Endothelial cell of umbilical vein (primary cell): ENCODE results near the gene TSPAN5. TPM values are rescaled to one million over a fixed set of nuclear protein-coding genes. Genes with fewer than 3 reads are reported as not detected.

Experiments used
- BruUV-seq: library from RNA; stranded (reverse); fragments of 400-500 nt; replicated peaks from 2 replicates; lab custom pipeline; 2021; lab: Mats Ljungman, UMichigan
- CTCF ChIA-PET: fragments of 300-600, 350-600 bp; sonication (Branson Sonifier 250); formaldehyde crosslinking; loops from one replicate; lab custom pipeline; 2021; ENCODE audit warnings: antibody characterized with exemption, inconsistent platforms; lab: Charles Lee
- POLR2A ChIA-PET: fragments of 300-600, 350-600 bp; sonication (Branson Sonifier 250); formaldehyde crosslinking; loops from one replicate; lab custom pipeline; 2021; ENCODE audit warnings: antibody characterized with exemption, inconsistent platforms; lab: Charles Lee
- DNase-seq: peaks from one replicate; pipeline ENCODE4 v3.0.0-alpha.2; 2011; ENCODE audit warnings: low read depth, low spot score
- FAIRE-seq: peaks from 2 replicates; lab custom pipeline; 2011; peaks lifted over from hg19 to GRCh38; lab: Jason Lieb, UNC
- H2AFZ ChIP-seq: 2 replicates; pipeline ENCODE4 v1.6.0; 2012; ENCODE audit warnings: low read depth, low read length, control low read depth, inconsistent platforms
- H3K27ac ChIP-seq: 2 replicates; pipeline ENCODE4 v1.5.1; 2011; ENCODE audit warnings: low read depth, mild to moderate bottlenecking, control low read depth, low read length, moderate library complexity; ENCODE audit not compliant: insufficient read depth
- H3K27me3 ChIP-seq, 2 experiments: 2 replicates each; pipeline versions ENCODE4 v1.6.0 to v1.6.1; 2011; ENCODE audit warnings: low read length in 2 of 2, mixed read lengths in 1 of 2; ENCODE audit not compliant: control insufficient read depth in 2 of 2, insufficient read depth in 2 of 2
- H3K36me3 ChIP-seq, 2 experiments: 2 replicates in 1 of 2; 3 replicates in 1 of 2; pipeline ENCODE4 v1.5.1; 2011; ENCODE audit warnings: low read length in 2 of 2, mild to moderate bottlenecking in 1 of 2, moderate library complexity in 1 of 2; ENCODE audit not compliant: control insufficient read depth in 2 of 2, insufficient read depth in 2 of 2; ENCODE audit errors: extremely low read depth in 1 of 2
- H3K4me1 ChIP-seq: 3 replicates; pipeline ENCODE4 v1.5.1; 2011; ENCODE audit warnings: mild to moderate bottlenecking, low read length; ENCODE audit not compliant: control insufficient read depth, insufficient read depth; ENCODE audit errors: extremely low read depth
- H3K4me2 ChIP-seq: 2 replicates; pipeline ENCODE4 v1.6.1; 2011; ENCODE audit warnings: low read length, control low read depth, mixed read lengths; ENCODE audit not compliant: insufficient read depth
- H3K4me3 ChIP-seq, 3 experiments: fragments of 200-600 bp in 1 of 3; sonication (generic), shearing (Covaris generic) in 1 of 3; replicated peaks in 1 of 3; 2 replicates each; pipeline ENCODE4 v1.5.1; 2011 to 2016; ENCODE audit warnings: control low read depth in 3 of 3, low read length in 3 of 3, mild to moderate bottlenecking in 2 of 3, inconsistent platforms in 1 of 3, low read depth in 1 of 3, moderate library complexity in 1 of 3; ENCODE audit not compliant: insufficient read depth in 1 of 3
- H3K79me2 ChIP-seq: 2 replicates; pipeline ENCODE4 v1.6.0; 2012; ENCODE audit warnings: low read length, inconsistent platforms; ENCODE audit not compliant: control insufficient read depth, insufficient read depth
- H3K9ac ChIP-seq: replicated peaks from 2 replicates; pipeline ENCODE3; 2011; ENCODE audit warnings: low read length, control low read depth; ENCODE audit not compliant: insufficient read depth; ENCODE audit errors: extremely low read depth
- H3K9me1 ChIP-seq: replicated peaks from 3 replicates; pipeline ENCODE4 v1.6.0; 2011; ENCODE audit warnings: mild to moderate bottlenecking, low read length; ENCODE audit not compliant: control insufficient read depth, insufficient read depth; ENCODE audit errors: extremely low read depth
- H3K9me3 ChIP-seq: replicated peaks from 2 replicates; pipeline ENCODE4 v1.5.1; 2012; ENCODE audit warnings: low read length, inconsistent platforms; ENCODE audit not compliant: control insufficient read depth, insufficient read depth
- H4K20me1 ChIP-seq: replicated peaks from 2 replicates; pipeline ENCODE3; 2011; ENCODE audit warnings: mild to moderate bottlenecking, low read length; ENCODE audit not compliant: control insufficient read depth, insufficient read depth; ENCODE audit errors: extremely low read depth
- CTCF ChIP-seq, 2 donors: IDR thresholded peaks; 1 replicate in 1 of 2; 2 replicates in 1 of 2; pipeline ENCODE4 v1.5.1; 2011; ENCODE audit warnings: low read length in 2 of 2, mild to moderate bottlenecking in 2 of 2, moderate library complexity in 2 of 2, control low read depth in 1 of 2, inconsistent platforms in 1 of 2, low read depth in 1 of 2; ENCODE audit not compliant: insufficient read depth in 1 of 2; ENCODE audit errors: extremely low read depth in 1 of 2
- EZH2 ChIP-seq: IDR thresholded peaks from 2 replicates; pipeline ENCODE4 v1.6.1; 2012; ENCODE audit warnings: borderline replicate concordance, low read depth, mild to moderate bottlenecking, moderate library complexity, low read length, inconsistent platforms; ENCODE audit not compliant: severe bottlenecking
- FOS ChIP-seq: IDR thresholded peaks from 2 replicates; pipeline ENCODE4 v1.6.1; 2011; ENCODE audit warnings: mild to moderate bottlenecking, low read length, moderate library complexity, borderline replicate concordance; ENCODE audit not compliant: insufficient read depth
- GATA2 ChIP-seq: IDR thresholded peaks from 2 replicates; pipeline ENCODE4 v1.7.0; 2011; ENCODE audit warnings: low read depth, mild to moderate bottlenecking, moderate library complexity, mixed read lengths, low read length; ENCODE audit not compliant: insufficient read length, insufficient read depth
- JUN ChIP-seq: IDR thresholded peaks from 2 replicates; pipeline ENCODE4 v1.6.1; 2011; ENCODE audit warnings: borderline replicate concordance, low read depth; ENCODE audit not compliant: insufficient read length, insufficient read depth
- MAX ChIP-seq: IDR thresholded peaks from 2 replicates; pipeline ENCODE4 v1.6.1; 2011; ENCODE audit not compliant: insufficient read depth, insufficient read length
- MYC ChIP-seq: IDR thresholded peaks from one replicate; pipeline ENCODE4 v1.6.1; 2011; ENCODE audit warnings: mild to moderate bottlenecking, low read depth, low read length
- POLR2A ChIP-seq: IDR thresholded peaks from 2 replicates; pipeline ENCODE4 v1.6.1; 2012; ENCODE audit warnings: low read depth, mild to moderate bottlenecking, control low read depth, low read length
- POLR2AphosphoS5 ChIP-seq: IDR thresholded peaks from 2 replicates; pipeline ENCODE4 v1.6.1; 2012; ENCODE audit warnings: low read depth, mild to moderate bottlenecking, control low read depth, low read length, moderate library complexity; ENCODE audit not compliant: insufficient read depth
- dilution Hi-C: fragments of 300-500 bp; cut with MboI; formaldehyde crosslinking; loops from one replicate; pipeline ENCODE4 v1.15.0; 2019; ENCODE audit warnings: low sequenced_read_pairs; ENCODE audit not compliant: extremely low pct_ligation_motif_present
- intact Hi-C: fragments of 100-400 bp; cut with micrococcal nuclease; formaldehyde crosslinking; loops from one replicate; pipeline ENCODE4 v1.10.0; 2022
- polyA plus RNA-seq, 4 experiments: library from polyadenylated mRNA; depleted of rRNA in 3 of 4; stranded (reverse) in 3 of 4; unstranded in 1 of 4; fragments of >200 nt; gene quantifications; 2 replicates each; pipeline versions ENCODE4 v1.2.1 to v1.2.3, GENCODE V29; 2011 to 2012; ENCODE audit warnings: missing spikeins in 1 of 4
- total RNA-seq: library from RNA; stranded (reverse); gene quantifications from 2 replicates; pipeline ENCODE4 v1.2.3, GENCODE V29; 2021

TSPAN5 gene
- total and polyA plus RNA-seq, 2 donors (not counting 3 experiments of a cell fraction or from before 2014, with no cell fraction given) = 45.1 to 50.2 TPM

- dilution Hi-C loops (no loop called here), intact Hi-C loops (no loop called here)
- H3K4me3 ChIP-seq = no peak overlapping the region
- no peaks in the 10 kb centered on the region for H3K4me1 ChIP-seq
- H3K79me2 ChIP-seq = no peaks in the 10 kb centered on the region
- H3K4me2 ChIP-seq = no peak overlapping the region
- DNase-seq (no peak), FAIRE-seq (no peak)
- no peaks in the 10 kb centered on the region for H4K20me1 ChIP-seq
- peaks cover 0 to 2% of the 10 kb centered on the region in 2 experiments for H3K36me3 ChIP-seq
- H3K27me3 ChIP-seq = no peaks in the 10 kb centered on the region
- ChIA-PET CTCF (interaction anchor here (0.9 kb wide), 1 partner anchor 8 kb away, joined by 3 read pairs; no protein-coding TSS in a partner anchor), POLR2A (no interaction called here)
- no peak overlapping the region for H3K9ac ChIP-seq
- no peaks in the 10 kb centered on the region for H3K9me3 ChIP-seq
- no peak overlapping the region for H3K27ac ChIP-seq
- no peak for TF ChIP-seq MYC
- TF ChIP-seq GATA2 = no peak
- TF ChIP-seq CTCF (IDR thresholded peaks at IDR 0.05; ENCODE audit: extremely low read depth in 1 of 2, insufficient read depth in 1 of 2, low read depth in 1 of 2, low read length in 2 of 2) = no peak
- no peak for TF ChIP-seq POLR2A
- TF ChIP-seq POLR2AphosphoS5 = no peak
- TF ChIP-seq EZH2 = no peak
- TF ChIP-seq JUN = no peak
- no peak for TF ChIP-seq MAX
- TF ChIP-seq FOS = no peak
- no peak overlapping the region for H2AFZ ChIP-seq
- BruUV-seq = no TSS peak
- H3K9me1 ChIP-seq = no peaks in the 10 kb centered on the region
Observed at GRCh38 chr4:98433691-98434090, 224.7 kb downstream of the TSPAN5 start.
